ENCODE results near the gene PTS.
A peak's percentile ranks its signal among the peaks of the same experiment; 100 is the strongest.

The PTS gene

GRCh38 chr11:112226062-112226830 lies at the start of gene PTS:
Gene PTS, plus strand, starts transcription at chr11:112226428. Its CDS starts 16 bp downstream, at chr11:112226444.
- CTCF ChIA-PET = interaction anchor here (0.6 to 22.7 kb wide), 7 partner anchors 8 to 1564 kb away, joined by 3 to 970 read pairs (median 4); no protein-coding TSS in a partner anchor
- no peak for DNase-seq (ENCODE audit: low read depth, low spot score)
- TF ChIP-seq CTCF (IDR thresholded peaks at IDR 0.05; ENCODE audit: insufficient read depth, low read length, missing control alignments) = no peak
- H3K4me3 ChIP-seq (ENCODE audit: low read depth, low read length) = peak within 1 kb of the TSS; percentile 83
- POLR2A ChIA-PET = interaction anchor here (0.6 to 1.1 kb wide), 3 partner anchors 54 to 626 kb away, joined by 3 read pairs; no protein-coding TSS in a partner anchor

- no peak overlapping the region for H3K4me3 ChIP-seq (ENCODE audit: low read depth, low read length)
- TF ChIP-seq CTCF (IDR thresholded peaks at IDR 0.05; ENCODE audit: insufficient read depth, low read length, missing control alignments) = no peak
- DNase-seq (ENCODE audit: low read depth, low spot score) = no peak
- ChIA-PET POLR2A (no interaction called here), CTCF (interaction anchor here (0.6 to 4.0 kb wide), 3 partner anchors 15 to 65 kb away, joined by 3 to 54 read pairs (median 4); no protein-coding TSS in a partner anchor)
Measured at GRCh38 chr11:112177589-112177988, 48.6 kb upstream of the PTS start.

- ChIA-PET CTCF (interaction anchor here (0.6 to 4.0 kb wide), 3 partner anchors 16 to 66 kb away, joined by 3 to 54 read pairs (median 4); no protein-coding TSS in a partner anchor), POLR2A (no interaction called here)
- H3K4me3 ChIP-seq (ENCODE audit: low read depth, low read length) = no peak overlapping the region
- TF ChIP-seq CTCF (IDR thresholded peaks at IDR 0.05; ENCODE audit: insufficient read depth, low read length, missing control alignments) = no peak
- DNase-seq (ENCODE audit: low read depth, low spot score) = no peak
Measured at GRCh38 chr11:112178428-112178827, 47.8 kb upstream of the PTS start.

GRCh38 chr11:112178936-112179335 lies 47.3 kb upstream of the PTS start:
- ChIA-PET POLR2A (no interaction called here), CTCF (interaction anchor here (4.0 kb wide), 1 partner anchor 66 kb away, joined by 54 read pairs; no protein-coding TSS in a partner anchor)
- no peak overlapping the region for H3K4me3 ChIP-seq (ENCODE audit: low read depth, low read length)
- DNase-seq (ENCODE audit: low read depth, low spot score) = no peak
- TF ChIP-seq CTCF (IDR thresholded peaks at IDR 0.05; ENCODE audit: insufficient read depth, low read length, missing control alignments) = no peak

- ChIA-PET POLR2A (no interaction called here), CTCF (no interaction called here)
- no peak for DNase-seq (ENCODE audit: low read depth, low spot score)
- H3K4me3 ChIP-seq (ENCODE audit: low read depth, low read length) = no peak overlapping the region
- TF ChIP-seq CTCF (IDR thresholded peaks at IDR 0.05; ENCODE audit: insufficient read depth, low read length, missing control alignments) = no peak
Measured at GRCh38 chr11:112179601-112180000, 46.6 kb upstream of the PTS start.

- no peak for TF ChIP-seq CTCF (IDR thresholded peaks at IDR 0.05; ENCODE audit: insufficient read depth, low read length, missing control alignments)
- DNase-seq (ENCODE audit: low read depth, low spot score) = no peak
- ChIA-PET POLR2A (no interaction called here), CTCF (no interaction called here)
- H3K4me3 ChIP-seq (ENCODE audit: low read depth, low read length) = no peak overlapping the region
Measured at GRCh38 chr11:112182867-112183266, 43.4 kb upstream of the PTS start.

Measured in AG04449 (cell line).